ENCODE data around the gene DAB2IP.

Gene DAB2IP

DNA sequence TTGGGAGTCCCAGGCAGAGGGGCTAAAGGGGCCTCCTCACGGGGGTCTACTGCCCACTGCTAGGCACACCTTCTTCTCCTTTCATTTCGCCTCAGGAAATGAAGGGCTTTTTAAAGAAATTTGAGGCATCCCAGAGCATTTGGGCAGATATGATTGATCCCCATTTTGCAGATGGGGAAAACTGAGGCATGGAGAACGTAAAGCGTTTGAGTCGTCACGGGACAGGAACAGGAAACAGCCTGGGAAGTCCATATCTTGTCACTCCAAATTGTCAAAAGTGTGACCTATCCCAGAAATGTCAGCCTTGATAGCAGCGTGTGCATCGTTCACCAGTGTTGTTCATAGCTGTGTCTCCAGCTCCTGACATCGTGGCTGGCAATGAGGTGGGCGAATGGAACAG, 98.2 kb downstream of the DAB2IP start:
- no peak overlapping the region for H3K27ac ChIP-seq (ENCODE audit: low read depth, low read length)
- peaks cover 0 to 31% of the 10 kb centered on the region in 2 donors for H3K36me3 ChIP-seq (ENCODE audit: control insufficient read depth in 1 of 2, insufficient read depth in 2 of 2, low read length in 2 of 2)
- peak overlapping the region in 1 of 2 donors; percentile 17 for H3K9ac ChIP-seq (ENCODE audit: low read depth in 1 of 2, low read length in 2 of 2)

DNA sequence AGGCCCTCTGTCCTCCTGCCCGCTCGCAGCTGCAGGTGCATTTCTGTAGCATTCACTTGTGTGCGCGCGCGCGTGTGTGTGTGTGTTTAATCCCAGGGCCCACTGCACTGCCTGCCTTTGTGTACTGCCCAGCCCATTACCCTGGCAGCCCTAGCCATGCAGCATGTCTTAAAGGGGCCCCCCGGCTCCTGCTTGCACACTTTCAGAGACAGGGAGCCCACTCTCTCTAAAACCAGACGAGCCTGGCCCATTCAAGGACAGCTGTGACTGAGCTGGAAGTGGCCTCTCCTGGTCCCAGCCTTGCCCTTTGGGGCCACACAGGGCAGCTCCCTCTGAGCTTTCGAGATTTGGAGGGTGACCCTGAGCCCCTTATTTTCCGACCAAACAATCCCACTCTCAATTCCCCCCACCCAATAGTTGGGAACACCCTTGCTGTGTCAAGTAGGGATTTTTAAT, 98.9 kb downstream of the DAB2IP start:
- Histone ChIP-seq H3K27me3 (ENCODE audit: control insufficient read depth in 1 of 2, insufficient read depth in 2 of 2, low read length in 2 of 2) (no peaks in the 10 kb centered on the region), H3K9ac (ENCODE audit: low read depth in 1 of 2, low read length in 2 of 2) (peak overlapping the region; percentile 17 to 25), H3K27ac (ENCODE audit: low read depth, low read length) (no peak overlapping the region)

More for the DNA sequence above, 98.2 kb downstream of the DAB2IP start:
- Histone ChIP-seq H3K4me1 (ENCODE audit: control insufficient read depth in 1 of 2, insufficient read depth in 2 of 2, low read length in 2 of 2) (peaks cover 35 to 56% of the 10 kb centered on the region in 2 donors), H3K27me3 (ENCODE audit: control insufficient read depth in 1 of 2, insufficient read depth in 2 of 2, low read length in 2 of 2) (no peaks in the 10 kb centered on the region), H3K9me3 (ENCODE audit: control insufficient read depth in 1 of 2, low read length in 2 of 2) (no peaks in the 10 kb centered on the region), H3K4me3 (ENCODE audit: low read depth in 1 of 2, low read length in 2 of 2) (no peak overlapping the region)

DNA sequence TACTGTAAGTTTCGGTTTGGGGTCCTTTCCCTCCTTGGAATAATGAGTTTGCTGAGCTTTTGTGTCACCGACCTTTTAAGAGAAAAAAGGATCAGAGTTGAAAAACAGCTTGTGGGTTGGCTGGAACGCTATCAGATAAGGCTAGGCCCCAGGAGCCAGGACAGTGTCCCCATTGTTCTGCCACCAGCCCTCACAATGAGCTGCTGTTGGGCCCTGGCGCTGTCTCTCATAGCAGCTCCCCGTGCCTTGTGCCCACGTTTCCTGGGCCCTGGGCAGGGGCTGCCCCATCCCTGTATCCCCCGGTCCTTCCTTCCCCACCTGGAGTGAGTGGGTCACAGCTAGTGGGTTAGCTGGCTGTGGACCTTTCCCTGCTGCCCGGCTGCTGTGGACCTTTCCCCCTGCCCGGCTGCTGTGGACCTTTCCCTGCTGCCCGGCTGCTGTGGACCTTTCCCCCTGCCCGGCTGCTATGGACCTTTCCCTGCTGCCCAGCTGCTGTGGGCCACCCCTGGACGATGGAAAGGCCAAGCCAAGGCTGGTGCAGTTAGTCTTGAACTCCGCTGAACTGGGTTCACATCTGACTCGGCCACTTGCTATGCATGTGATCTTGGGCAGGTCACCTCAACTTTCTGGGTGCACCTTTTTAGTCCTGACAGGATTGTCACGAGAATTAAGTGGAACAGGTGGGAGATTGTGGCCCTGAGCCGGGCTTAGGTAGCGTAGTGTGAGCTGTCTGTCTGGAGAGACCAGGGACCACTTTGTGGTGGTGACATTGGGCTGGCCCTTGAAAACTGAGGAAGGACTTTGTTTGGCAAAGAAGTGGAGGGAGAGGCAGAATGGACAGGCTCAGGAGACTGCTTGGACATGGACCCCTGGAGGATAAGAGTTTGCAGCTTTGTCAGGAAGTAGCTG, 99.5 kb downstream of the DAB2IP start:
- H3K4me1 ChIP-seq (ENCODE audit: control insufficient read depth in 1 of 2, insufficient read depth in 2 of 2, low read length in 2 of 2), result peaks cover 28 to 48% of the 10 kb centered on the region in 2 donors
- H3K27me3 ChIP-seq (ENCODE audit: control insufficient read depth in 1 of 2, insufficient read depth in 2 of 2, low read length in 2 of 2), result no peaks in the 10 kb centered on the region
- peaks cover 0 to 31% of the 10 kb centered on the region in 2 donors for H3K36me3 ChIP-seq (ENCODE audit: control insufficient read depth in 1 of 2, insufficient read depth in 2 of 2, low read length in 2 of 2)
- H3K9ac ChIP-seq (ENCODE audit: low read depth in 1 of 2, low read length in 2 of 2), result no peak overlapping the region
- H3K27ac ChIP-seq (ENCODE audit: low read depth, low read length), result no peak overlapping the region
- no peaks in the 10 kb centered on the region for H3K9me3 ChIP-seq (ENCODE audit: control insufficient read depth in 1 of 2, low read length in 2 of 2)
- H3K4me3 ChIP-seq (ENCODE audit: low read depth in 1 of 2, low read length in 2 of 2), result no peak overlapping the region

More for the DNA sequence above, 98.9 kb downstream of the DAB2IP start:
- peaks cover 0 to 31% of the 10 kb centered on the region in 2 donors for H3K36me3 ChIP-seq (ENCODE audit: control insufficient read depth in 1 of 2, insufficient read depth in 2 of 2, low read length in 2 of 2)
- H3K4me1 ChIP-seq (ENCODE audit: control insufficient read depth in 1 of 2, insufficient read depth in 2 of 2, low read length in 2 of 2), result peaks cover 28 to 49% of the 10 kb centered on the region in 2 donors
- no peaks in the 10 kb centered on the region for H3K9me3 ChIP-seq (ENCODE audit: control insufficient read depth in 1 of 2, low read length in 2 of 2)
- H3K4me3 ChIP-seq (ENCODE audit: low read depth in 1 of 2, low read length in 2 of 2), result no peak overlapping the region

DNA sequence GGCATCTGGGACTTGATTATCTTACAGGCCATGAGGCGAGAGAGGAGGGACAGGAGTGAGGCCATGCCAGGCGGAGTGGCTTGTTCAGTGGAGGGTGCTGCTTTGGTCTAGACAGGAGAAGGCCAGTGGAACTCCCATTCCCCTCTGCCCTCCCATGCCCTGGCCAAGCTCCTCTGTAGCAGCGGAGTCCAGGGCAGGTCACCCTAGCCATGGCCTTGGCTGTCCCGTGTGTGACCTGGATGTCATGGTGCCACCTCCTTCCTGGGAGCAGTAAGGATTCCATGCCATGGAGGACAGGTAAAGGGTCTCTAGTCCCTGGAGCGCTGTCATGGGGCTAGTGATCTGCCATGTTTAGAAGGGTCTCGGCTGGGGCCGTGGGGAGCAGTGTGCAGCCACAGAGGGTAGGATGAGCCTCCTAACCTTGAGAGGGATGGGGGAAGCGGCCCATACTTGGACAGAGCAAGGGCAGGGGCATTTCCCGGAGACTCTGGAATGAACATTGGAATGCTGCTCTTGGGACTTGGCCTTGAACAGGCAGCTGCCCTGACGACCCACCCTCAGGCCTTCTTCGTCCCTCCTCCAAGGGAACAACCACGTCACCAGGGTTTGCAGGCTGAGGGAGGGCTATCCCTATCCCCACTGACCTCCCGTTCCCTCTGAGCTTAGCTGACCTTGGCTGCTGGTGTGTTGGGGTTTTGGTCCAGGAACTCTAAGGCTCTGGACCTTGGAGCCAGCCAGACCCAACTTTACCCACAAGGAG, 100.4 kb downstream of the DAB2IP start:
- H3K9ac ChIP-seq (ENCODE audit: low read depth in 1 of 2, low read length in 2 of 2), result no peak overlapping the region
- H3K4me1 ChIP-seq (ENCODE audit: control insufficient read depth in 1 of 2, insufficient read depth in 2 of 2, low read length in 2 of 2), result peaks cover 28 to 42% of the 10 kb centered on the region in 2 donors
- H3K36me3 ChIP-seq (ENCODE audit: control insufficient read depth in 1 of 2, insufficient read depth in 2 of 2, low read length in 2 of 2), result peaks cover 0 to 38% of the 10 kb centered on the region in 2 donors
- no peaks in the 10 kb centered on the region for H3K9me3 ChIP-seq (ENCODE audit: control insufficient read depth in 1 of 2, low read length in 2 of 2)
- H3K27me3 ChIP-seq (ENCODE audit: control insufficient read depth in 1 of 2, insufficient read depth in 2 of 2, low read length in 2 of 2), result no peaks in the 10 kb centered on the region
- H3K4me3 ChIP-seq (ENCODE audit: low read depth in 1 of 2, low read length in 2 of 2), result no peak overlapping the region
- H3K27ac ChIP-seq (ENCODE audit: low read depth, low read length), result no peak overlapping the region

DNA sequence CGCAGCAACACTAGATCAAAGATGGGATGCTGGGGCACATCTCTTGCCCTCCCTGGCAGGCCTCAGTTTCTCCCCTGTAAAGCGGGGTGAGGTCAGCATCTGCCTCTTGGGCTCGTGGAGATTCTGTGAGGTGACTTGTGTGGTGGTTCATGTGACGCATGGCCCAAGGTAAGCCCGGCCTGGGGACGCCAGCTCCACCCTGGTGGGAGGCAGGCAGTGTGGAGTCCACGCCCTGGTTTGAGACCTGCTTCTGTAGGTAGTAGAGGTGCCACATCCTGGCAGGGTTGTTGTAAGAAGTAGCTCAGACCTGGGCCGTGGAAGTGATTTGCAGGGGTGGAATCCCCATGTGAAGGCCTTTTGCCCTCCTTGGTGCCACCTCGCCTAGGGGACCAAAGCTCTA, 101.5 kb downstream of the DAB2IP start:
- H3K27me3 ChIP-seq (ENCODE audit: control insufficient read depth in 1 of 2, insufficient read depth in 2 of 2, low read length in 2 of 2), result no peaks in the 10 kb centered on the region
- no peak overlapping the region for H3K9ac ChIP-seq (ENCODE audit: low read depth in 1 of 2, low read length in 2 of 2)
- H3K27ac ChIP-seq (ENCODE audit: low read depth, low read length), result no peak overlapping the region
- H3K9me3 ChIP-seq (ENCODE audit: control insufficient read depth in 1 of 2, low read length in 2 of 2), result no peaks in the 10 kb centered on the region
- peaks cover 27 to 42% of the 10 kb centered on the region in 2 donors for H3K4me1 ChIP-seq (ENCODE audit: control insufficient read depth in 1 of 2, insufficient read depth in 2 of 2, low read length in 2 of 2)
- H3K36me3 ChIP-seq (ENCODE audit: control insufficient read depth in 1 of 2, insufficient read depth in 2 of 2, low read length in 2 of 2), result peaks cover 0 to 49% of the 10 kb centered on the region in 2 donors
- H3K4me3 ChIP-seq (ENCODE audit: low read depth in 1 of 2, low read length in 2 of 2), result no peak overlapping the region

DNA sequence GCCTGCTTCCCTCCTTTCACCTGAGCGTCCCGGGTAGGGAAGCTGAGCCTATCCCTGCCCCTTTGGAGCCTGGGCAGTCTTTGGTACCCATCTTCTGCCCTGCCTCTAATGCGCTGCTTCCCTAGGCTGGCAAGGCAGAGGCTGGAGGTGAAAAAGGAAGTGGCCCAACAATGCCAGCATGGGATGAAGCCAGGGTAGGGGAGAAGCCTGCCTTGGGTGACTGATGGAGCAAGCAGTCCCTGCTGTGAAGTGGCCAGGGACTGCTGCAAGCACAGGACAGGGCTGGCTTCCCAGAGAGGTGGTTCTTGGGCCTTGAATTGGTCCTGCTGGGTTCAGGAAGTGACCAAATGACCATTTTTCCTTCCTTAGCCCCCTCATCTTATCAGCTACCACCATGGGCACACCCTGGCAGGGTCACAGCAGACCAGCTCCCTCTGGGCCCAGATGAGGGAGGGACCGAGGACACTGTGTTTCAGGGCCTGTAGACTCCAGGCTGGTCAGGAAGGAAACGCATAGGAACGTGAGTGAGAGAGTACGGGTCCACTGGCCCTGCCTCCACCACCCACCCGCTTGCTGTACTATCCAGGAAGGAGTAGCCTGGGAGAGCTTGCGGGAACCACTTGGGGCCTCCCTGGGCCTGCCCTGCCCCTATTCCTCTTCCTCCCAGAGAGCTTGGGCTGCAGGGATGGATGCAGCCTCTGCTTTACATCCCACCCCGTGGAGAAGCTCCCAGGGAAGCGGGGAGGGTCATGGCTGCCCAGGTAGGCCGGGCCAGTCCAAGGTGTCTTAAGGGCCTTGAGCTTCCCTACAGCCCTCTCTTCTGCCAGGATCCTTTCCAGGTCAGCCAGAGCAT, 102.6 kb downstream of the DAB2IP start:
- Histone ChIP-seq H3K36me3 (ENCODE audit: control insufficient read depth in 1 of 2, insufficient read depth in 2 of 2, low read length in 2 of 2) (peaks cover 4 to 56% of the 10 kb centered on the region in 2 donors), H3K4me3 (ENCODE audit: low read depth in 1 of 2, low read length in 2 of 2) (no peak overlapping the region), H3K4me1 (ENCODE audit: control insufficient read depth in 1 of 2, insufficient read depth in 2 of 2, low read length in 2 of 2) (peaks cover 17 to 34% of the 10 kb centered on the region in 2 donors), H3K27me3 (ENCODE audit: control insufficient read depth in 1 of 2, insufficient read depth in 2 of 2, low read length in 2 of 2) (no peaks in the 10 kb centered on the region), H3K27ac (ENCODE audit: low read depth, low read length) (no peak overlapping the region), H3K9ac (ENCODE audit: low read depth in 1 of 2, low read length in 2 of 2) (no peak overlapping the region), H3K9me3 (ENCODE audit: control insufficient read depth in 1 of 2, low read length in 2 of 2) (no peaks in the 10 kb centered on the region)

DNA sequence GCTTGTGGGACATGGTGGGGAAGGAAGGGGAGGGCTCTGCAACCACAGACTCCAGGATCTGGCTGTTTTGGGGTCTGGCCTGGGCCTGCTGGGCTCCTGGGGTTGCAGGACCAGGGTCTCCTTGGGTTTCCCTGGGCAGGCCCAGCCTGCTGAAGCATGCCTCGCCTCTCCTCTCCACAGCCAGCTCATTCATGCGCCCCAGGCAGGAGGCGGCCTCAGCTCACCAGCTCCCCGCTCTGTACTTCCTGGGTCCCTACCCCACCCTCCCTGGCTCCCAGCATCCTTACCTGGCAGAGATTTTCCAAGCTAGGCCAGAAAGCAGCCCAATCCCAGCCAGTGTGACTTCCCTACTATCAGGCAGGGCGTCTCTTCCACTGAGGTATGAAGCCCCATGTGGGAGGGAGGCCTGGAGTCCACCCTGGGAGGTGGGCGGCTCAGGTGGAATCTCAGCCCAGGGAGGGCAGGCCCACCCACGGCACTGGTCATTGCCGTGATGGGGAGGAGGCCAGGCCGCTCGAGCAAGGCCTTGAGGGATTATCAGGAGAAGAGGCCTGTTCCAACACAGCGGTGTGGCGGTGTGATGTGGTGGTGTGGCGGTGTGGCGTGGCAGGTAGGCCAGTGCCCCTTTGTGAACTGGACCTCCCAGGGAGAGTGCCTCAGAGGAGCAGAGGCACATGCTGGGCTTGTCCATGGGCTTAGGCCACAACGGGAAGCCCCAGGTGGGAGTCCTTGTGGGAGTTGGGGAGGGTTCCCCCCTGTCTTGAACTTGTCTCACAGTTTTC, 103.4 kb downstream of the DAB2IP start:
- Histone ChIP-seq H3K27me3 (ENCODE audit: control insufficient read depth in 1 of 2, insufficient read depth in 2 of 2, low read length in 2 of 2) (no peaks in the 10 kb centered on the region), H3K9ac (ENCODE audit: low read depth in 1 of 2, low read length in 2 of 2) (no peak overlapping the region), H3K36me3 (ENCODE audit: control insufficient read depth in 1 of 2, insufficient read depth in 2 of 2, low read length in 2 of 2) (peaks cover 4 to 59% of the 10 kb centered on the region in 2 donors), H3K9me3 (ENCODE audit: control insufficient read depth in 1 of 2, low read length in 2 of 2) (no peaks in the 10 kb centered on the region), H3K4me1 (ENCODE audit: control insufficient read depth in 1 of 2, insufficient read depth in 2 of 2, low read length in 2 of 2) (peaks cover 9 to 29% of the 10 kb centered on the region in 2 donors), H3K4me3 (ENCODE audit: low read depth in 1 of 2, low read length in 2 of 2) (no peak overlapping the region), H3K27ac (ENCODE audit: low read depth, low read length) (no peak overlapping the region)

DNA sequence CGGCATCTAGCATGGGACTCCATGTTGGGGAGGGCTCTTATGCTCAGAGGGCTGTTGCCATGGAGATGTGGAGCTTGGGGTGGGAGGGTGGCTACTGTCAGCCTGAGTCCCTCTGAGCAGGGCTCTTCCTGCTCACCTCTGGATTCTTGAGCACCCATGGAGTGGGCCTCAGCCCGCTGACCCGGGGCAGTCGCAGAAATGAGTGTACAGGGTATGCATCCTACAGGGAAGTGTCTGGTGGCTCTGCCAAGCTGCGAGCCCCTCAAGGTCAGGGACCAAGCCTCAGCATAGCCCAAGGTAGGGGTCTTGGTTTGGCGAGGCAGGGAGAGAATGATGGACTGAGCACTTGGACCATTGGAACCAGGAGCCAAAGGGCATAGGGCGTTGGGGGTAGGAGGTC, 104.1 kb downstream of the DAB2IP start:
- Histone ChIP-seq H3K27me3 (ENCODE audit: control insufficient read depth in 1 of 2, insufficient read depth in 2 of 2, low read length in 2 of 2) (no peaks in the 10 kb centered on the region), H3K27ac (ENCODE audit: low read depth, low read length) (no peak overlapping the region), H3K36me3 (ENCODE audit: control insufficient read depth in 1 of 2, insufficient read depth in 2 of 2, low read length in 2 of 2) (peaks cover 10 to 65% of the 10 kb centered on the region in 2 donors), H3K9ac (ENCODE audit: low read depth in 1 of 2, low read length in 2 of 2) (no peak overlapping the region), H3K4me1 (ENCODE audit: control insufficient read depth in 1 of 2, insufficient read depth in 2 of 2, low read length in 2 of 2) (peaks cover 1 to 22% of the 10 kb centered on the region in 2 donors), H3K9me3 (ENCODE audit: control insufficient read depth in 1 of 2, low read length in 2 of 2) (no peaks in the 10 kb centered on the region), H3K4me3 (ENCODE audit: low read depth in 1 of 2, low read length in 2 of 2) (no peak overlapping the region)

Measured in duodenal mucosa (tissue), 2 donors.